SK-N-MC (cell line): ENCODE data around the gene TLN1.

Source experiments
- EZH2 ChIP-seq: fragments of 200-600 bp; sonication (generic); IDR thresholded peaks from one replicate; pipeline ENCODE4 v1.6.1; 2017; ENCODE audit warnings: antibody characterized with exemption
- POLR2AphosphoS5 ChIP-seq: IDR thresholded peaks from 2 replicates; pipeline ENCODE4 v1.6.1; 2012; ENCODE audit warnings: mild to moderate bottlenecking, low read depth, low read length, borderline replicate concordance

- no peak for TF ChIP-seq POLR2AphosphoS5
- no peak for TF ChIP-seq EZH2
Observed at GRCh38 chr9:35769763-35770162, 37.8 kb upstream of the TLN1 start.
